ENCODE data around the gene GCSH.

DNA sequence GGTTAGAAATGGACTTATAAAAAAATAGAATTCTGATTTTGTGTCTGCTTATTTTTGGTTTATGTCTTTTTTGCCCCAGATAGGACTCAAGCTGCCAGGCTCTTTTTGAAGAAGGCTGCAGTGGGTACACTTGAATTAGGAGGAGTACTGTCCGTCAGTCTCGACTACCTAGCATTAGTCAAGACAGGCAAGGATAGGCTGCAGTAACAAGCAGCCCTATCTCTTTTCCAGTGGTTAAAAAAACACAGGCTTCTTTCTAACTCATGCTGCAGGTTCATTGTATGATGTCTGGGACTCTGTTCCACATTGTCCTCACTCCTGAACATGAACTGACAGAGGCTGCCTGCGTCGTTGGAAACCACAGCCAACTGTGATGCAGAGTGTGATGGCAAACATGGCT, 27.1 kb downstream of the GCSH start:
- no peak for TF ChIP-seq POLR2A (IDR thresholded peaks at IDR 0.05)
- TF ChIP-seq, protein P1, sequence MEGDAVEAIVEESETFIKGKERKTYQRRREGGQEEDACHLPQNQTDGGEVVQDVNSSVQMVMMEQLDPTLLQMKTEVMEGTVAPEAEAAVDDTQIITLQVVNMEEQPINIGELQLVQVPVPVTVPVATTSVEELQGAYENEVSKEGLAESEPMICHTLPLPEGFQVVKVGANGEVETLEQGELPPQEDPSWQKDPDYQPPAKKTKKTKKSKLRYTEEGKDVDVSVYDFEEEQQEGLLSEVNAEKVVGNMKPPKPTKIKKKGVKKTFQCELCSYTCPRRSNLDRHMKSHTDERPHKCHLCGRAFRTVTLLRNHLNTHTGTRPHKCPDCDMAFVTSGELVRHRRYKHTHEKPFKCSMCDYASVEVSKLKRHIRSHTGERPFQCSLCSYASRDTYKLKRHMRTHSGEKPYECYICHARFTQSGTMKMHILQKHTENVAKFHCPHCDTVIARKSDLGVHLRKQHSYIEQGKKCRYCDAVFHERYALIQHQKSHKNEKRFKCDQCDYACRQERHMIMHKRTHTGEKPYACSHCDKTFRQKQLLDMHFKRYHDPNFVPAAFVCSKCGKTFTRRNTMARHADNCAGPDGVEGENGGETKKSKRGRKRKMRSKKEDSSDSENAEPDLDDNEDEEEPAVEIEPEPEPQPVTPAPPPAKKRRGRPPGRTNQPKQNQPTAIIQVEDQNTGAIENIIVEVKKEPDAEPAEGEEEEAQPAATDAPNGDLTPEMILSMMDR (IDR thresholded peaks at IDR 0.05) = no peak
